CD14-positive monocyte (primary cell): ENCODE data around the gene ENPEP. TPM values are rescaled to one million over a fixed set of nuclear protein-coding genes. Genes with fewer than 3 reads are reported as not detected.

Experiments used
- DNase-seq, 3 donors: peaks; one replicate each; pipeline ENCODE4 v3.0.0-alpha.2; 2011 to 2022
- H2AFZ ChIP-seq: 2 replicates; pipeline ENCODE4 v1.6.0; 2012; ENCODE audit warnings: mild to moderate bottlenecking, low read depth, low read length, inconsistent platforms; ENCODE audit not compliant: insufficient read depth, poor library complexity, severe bottlenecking
- H3K27ac ChIP-seq, 2 donors: 1 replicate in 1 of 2; 2 replicates in 1 of 2; pipeline ENCODE4 v1.5.1; 2012 to 2013; ENCODE audit warnings: low read length in 2 of 2, control low read depth in 1 of 2, inconsistent platforms in 1 of 2, low read depth in 1 of 2, mild to moderate bottlenecking in 1 of 2
- H3K27me3 ChIP-seq, 2 donors: one replicate each; pipeline versions ENCODE4 v1.6.0 to v1.6.1; 2011 to 2013; ENCODE audit warnings: low read length in 2 of 2; ENCODE audit not compliant: control insufficient read depth in 2 of 2, insufficient read depth in 2 of 2
- H3K36me3 ChIP-seq, 2 donors: replicated peaks in 1 of 2; 1 replicate in 1 of 2; 2 replicates in 1 of 2; pipeline versions ENCODE4 v1.5.1 to v1.6.1; 2012 to 2013; ENCODE audit warnings: low read length in 2 of 2, control low read depth in 1 of 2, inconsistent platforms in 1 of 2, mild to moderate bottlenecking in 1 of 2; ENCODE audit not compliant: insufficient read depth in 2 of 2, control insufficient read depth in 1 of 2
- H3K4me1 ChIP-seq, 2 donors: 1 replicate in 1 of 2; 2 replicates in 1 of 2; pipeline versions ENCODE4 v1.5.1 to v1.6.1; 2012 to 2013; ENCODE audit warnings: low read length in 2 of 2, control low read depth in 1 of 2, inconsistent platforms in 1 of 2, mild to moderate bottlenecking in 1 of 2, moderate library complexity in 1 of 2; ENCODE audit not compliant: insufficient read depth in 2 of 2, control insufficient read depth in 1 of 2
- H3K4me2 ChIP-seq: replicated peaks from 2 replicates; pipeline ENCODE3; 2012; ENCODE audit warnings: low read length, moderate library complexity, mild to moderate bottlenecking; ENCODE audit not compliant: poor library complexity, severe bottlenecking; ENCODE audit errors: extremely low read depth
- H3K4me3 ChIP-seq, 3 experiments: fragments of 200-600 bp in 1 of 3; sonication (generic) in 1 of 3; replicated peaks in 1 of 3; 1 replicate in 2 of 3; 2 replicates in 1 of 3; pipeline ENCODE4 v1.5.1; 2011 to 2013; ENCODE audit warnings: low read length in 3 of 3, mild to moderate bottlenecking in 3 of 3, control low read depth in 2 of 3, low read depth in 2 of 3, inconsistent platforms in 1 of 3, moderate library complexity in 1 of 3
- H3K79me2 ChIP-seq: 2 replicates; pipeline ENCODE4 v1.6.0; 2012; ENCODE audit warnings: mild to moderate bottlenecking, control low read depth, inconsistent platforms, low read length, moderate library complexity; ENCODE audit not compliant: insufficient read depth
- H3K9ac ChIP-seq: 2 replicates; pipeline ENCODE4 v1.6.0; 2017; ENCODE audit warnings: low read length, mild to moderate bottlenecking; ENCODE audit not compliant: insufficient read depth, poor library complexity, severe bottlenecking
- H3K9me3 ChIP-seq, 2 donors: replicated peaks in 1 of 2; 1 replicate in 1 of 2; 2 replicates in 1 of 2; pipeline versions ENCODE4 v1.5.1 to v1.6.1; 2012 to 2013; ENCODE audit warnings: low read length in 2 of 2, control low read depth in 1 of 2; ENCODE audit not compliant: control insufficient read depth in 1 of 2, insufficient read depth in 1 of 2
- H4K20me1 ChIP-seq: 2 replicates; pipeline ENCODE4 v1.6.0; 2012; ENCODE audit warnings: mild to moderate bottlenecking, low read length, control low read depth, moderate library complexity; ENCODE audit not compliant: insufficient read depth
- H3K27ac Mint-ChIP-seq, 7 donors: one replicate each; pipeline ENCODE4 v1.8.0; 2020; ENCODE audit warnings: mild to moderate bottlenecking in 7 of 7, mixed read lengths in 7 of 7, moderate library complexity in 6 of 7, inconsistent platforms in 2 of 7
- H3K27me3 Mint-ChIP-seq, 3 donors: one replicate each; pipeline ENCODE4 v1.8.0; 2021 to 2022; ENCODE audit warnings: low read depth in 3 of 3, mild to moderate bottlenecking in 3 of 3, mixed read lengths in 3 of 3, moderate library complexity in 3 of 3, inconsistent platforms in 1 of 3
- H3K36me3 Mint-ChIP-seq, 2 donors: one replicate each; pipeline ENCODE4 v1.8.0; 2020; ENCODE audit warnings: mixed read lengths in 2 of 2, inconsistent platforms in 1 of 2, mild to moderate bottlenecking in 1 of 2
- H3K4me1 Mint-ChIP-seq: one replicate; pipeline ENCODE4 v1.8.0; 2020; ENCODE audit warnings: mild to moderate bottlenecking, mixed read lengths
- H3K4me3 Mint-ChIP-seq, 2 donors: one replicate each; pipeline ENCODE4 v1.8.0; 2020; ENCODE audit warnings: mild to moderate bottlenecking in 2 of 2, mixed read lengths in 2 of 2, moderate library complexity in 1 of 2
- H3K9me3 Mint-ChIP-seq, 7 donors: one replicate each; pipeline ENCODE4 v1.8.0; 2020 to 2022; ENCODE audit warnings: mixed read lengths in 7 of 7, mild to moderate bottlenecking in 6 of 7, moderate library complexity in 6 of 7, inconsistent platforms in 2 of 7
- WGBS: methylation state at CpG from one replicate; pipeline ENCODE4 v1.1.5; 2013; ENCODE audit warnings: missing lambda C conversion rate; ENCODE audit not compliant: insufficient coverage; 5-methylcytosine and 5-hydroxymethylcytosine counted together
- intact Hi-C, 2 donors: fragments of 100-400 bp; cut with micrococcal nuclease; formaldehyde crosslinking; loops; one replicate each; pipeline versions ENCODE4 v1.15.0 to v1.15.1; 2023
- polyA plus RNA-seq, 3 donors: library from polyadenylated mRNA; depleted of rRNA in 1 of 3; unstranded in 2 of 3; stranded (reverse) in 1 of 3; fragments of 300-500 nt in 2 of 3; fragments of >200 nt in 1 of 3; fragmentation: Illumina TruSeq in 2 of 3; gene quantifications; 1 replicate in 2 of 3; 2 replicates in 1 of 3; pipeline ENCODE4 v1.2.3, GENCODE V29; 2012 to 2021
- TF ChIP-seq, protein P1 (sequence below): fragments of 200-600 bp; IDR thresholded peaks from one replicate; pipeline ENCODE4 v1.8.0; 2022; ENCODE audit warnings: antibody characterized with exemption, mild to moderate bottlenecking

The ENPEP gene
- polyA plus RNA-seq, 3 donors: not detected

DNA sequence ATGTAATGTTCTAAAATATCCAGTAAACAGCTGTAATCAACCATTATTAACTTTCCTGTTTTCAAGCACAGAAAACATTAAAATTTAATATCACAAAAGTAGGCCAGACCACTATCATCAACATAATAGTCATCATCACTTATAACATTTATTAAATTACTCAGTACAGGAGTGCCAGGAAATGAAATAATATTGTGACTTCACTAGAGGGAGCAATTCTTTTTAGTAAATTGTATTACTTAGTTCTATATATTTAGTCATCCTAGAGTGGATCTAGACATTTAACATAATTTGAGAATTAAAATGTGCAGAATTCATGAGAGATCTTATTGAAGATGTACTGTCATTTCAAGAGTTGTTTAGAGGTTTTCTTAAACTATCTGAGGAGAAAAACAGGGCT is 113.3 kb downstream of the ENPEP start:
- intact Hi-C loops: no loop called here
- Mint-ChIP-seq H3K9me3 (peaks cover 4 to 12% (median 9%) of the 10 kb centered on the region in 7 donors), H3K27me3 (peaks cover 0 to 5% (median 3%) of the 10 kb centered on the region in 3 donors), H3K36me3 (no peaks in the 10 kb centered on the region), H3K4me3 (no peak overlapping the region), H3K4me1 (no peaks in the 10 kb centered on the region), H3K27ac (no peak overlapping the region)
- no peaks in the 10 kb centered on the region for H3K27me3 ChIP-seq
- peaks cover 5 to 11% of the 10 kb centered on the region in 2 donors for H3K9me3 ChIP-seq
- no peaks in the 10 kb centered on the region for H4K20me1 ChIP-seq
- TF ChIP-seq, protein P1, sequence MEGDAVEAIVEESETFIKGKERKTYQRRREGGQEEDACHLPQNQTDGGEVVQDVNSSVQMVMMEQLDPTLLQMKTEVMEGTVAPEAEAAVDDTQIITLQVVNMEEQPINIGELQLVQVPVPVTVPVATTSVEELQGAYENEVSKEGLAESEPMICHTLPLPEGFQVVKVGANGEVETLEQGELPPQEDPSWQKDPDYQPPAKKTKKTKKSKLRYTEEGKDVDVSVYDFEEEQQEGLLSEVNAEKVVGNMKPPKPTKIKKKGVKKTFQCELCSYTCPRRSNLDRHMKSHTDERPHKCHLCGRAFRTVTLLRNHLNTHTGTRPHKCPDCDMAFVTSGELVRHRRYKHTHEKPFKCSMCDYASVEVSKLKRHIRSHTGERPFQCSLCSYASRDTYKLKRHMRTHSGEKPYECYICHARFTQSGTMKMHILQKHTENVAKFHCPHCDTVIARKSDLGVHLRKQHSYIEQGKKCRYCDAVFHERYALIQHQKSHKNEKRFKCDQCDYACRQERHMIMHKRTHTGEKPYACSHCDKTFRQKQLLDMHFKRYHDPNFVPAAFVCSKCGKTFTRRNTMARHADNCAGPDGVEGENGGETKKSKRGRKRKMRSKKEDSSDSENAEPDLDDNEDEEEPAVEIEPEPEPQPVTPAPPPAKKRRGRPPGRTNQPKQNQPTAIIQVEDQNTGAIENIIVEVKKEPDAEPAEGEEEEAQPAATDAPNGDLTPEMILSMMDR: no peak
- DNase-seq: no peak
- no peaks in the 10 kb centered on the region for H3K79me2 ChIP-seq
- H3K27ac ChIP-seq: no peak overlapping the region
- H3K4me1 ChIP-seq: no peaks in the 10 kb centered on the region
- H3K4me2 ChIP-seq: no peak overlapping the region
- no peaks in the 10 kb centered on the region for H3K36me3 ChIP-seq
- no peak overlapping the region for H2AFZ ChIP-seq
- H3K9ac ChIP-seq: no peak overlapping the region
- H3K4me3 ChIP-seq: no peak overlapping the region

DNA sequence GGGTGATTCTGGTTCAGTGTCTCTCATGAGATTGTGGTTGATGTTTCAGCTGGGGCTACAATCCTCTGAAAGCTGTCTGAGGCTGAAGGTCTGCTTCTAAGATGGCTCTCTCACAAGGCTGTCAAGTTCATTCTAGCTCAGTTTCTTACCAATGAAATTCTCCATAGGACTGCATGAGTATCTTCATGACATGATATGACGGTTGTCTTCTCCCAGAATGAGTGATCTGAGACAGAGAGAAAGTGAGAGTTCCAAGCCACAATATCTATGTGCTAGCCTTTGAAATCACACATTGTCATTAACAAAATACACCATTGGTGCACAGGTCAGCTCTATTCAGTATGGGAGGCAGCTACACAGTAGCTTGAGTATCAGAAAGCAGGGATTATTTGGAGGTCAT is 119.6 kb downstream of the ENPEP start:
- H3K9me3 Mint-ChIP-seq: peaks cover 4 to 28% (median 14%) of the 10 kb centered on the region in 7 donors

More for the DNA sequence above, 119.6 kb downstream of the ENPEP start:
- H3K4me2 ChIP-seq: no peak overlapping the region
- Mint-ChIP-seq H3K27me3 (peaks cover 8 to 14% (median 11%) of the 10 kb centered on the region in 3 donors), H3K36me3 (no peaks in the 10 kb centered on the region), H3K27ac (no peak overlapping the region), H3K4me3 (no peak overlapping the region), H3K4me1 (no peaks in the 10 kb centered on the region)
- intact Hi-C loops: no loop called here
- no peaks in the 10 kb centered on the region for H4K20me1 ChIP-seq
- no peaks in the 10 kb centered on the region for H3K79me2 ChIP-seq
- H3K4me3 ChIP-seq: no peak overlapping the region
- H3K4me1 ChIP-seq: no peaks in the 10 kb centered on the region
- no peak overlapping the region for H2AFZ ChIP-seq
- no peak overlapping the region for H3K9ac ChIP-seq
- TF ChIP-seq, protein P1: no peak
- no peaks in the 10 kb centered on the region for H3K27me3 ChIP-seq
- H3K9me3 ChIP-seq: peaks cover 11 to 16% of the 10 kb centered on the region in 2 donors
- DNase-seq: no peak
- no peaks in the 10 kb centered on the region for H3K36me3 ChIP-seq
- 100% methylated on average over 1 of the region's 1 CpG for WGBS
- no peak overlapping the region for H3K27ac ChIP-seq
